ENCODE results near the gene BANK1. TPM values are rescaled to one million over a fixed set of nuclear protein-coding genes. Genes with fewer than 3 reads are reported as not detected.

BANK1 gene
- total RNA-seq, 4 donors from 2014 or later: 0.22 to 1.4 (median 0.96) TPM

GRCh38 chr4:101823864-101824263 lies 33.3 kb downstream of the BANK1 start:
- no peak overlapping the region for H3K4me3 ChIP-seq (ENCODE audit: low read depth, poor library complexity, severe bottlenecking)
- WGBS, 2 donors: 80 to 87% methylated on average over 2 of the region's 2 CpGs
- intact Hi-C loops (cut with DNase I; ENCODE audit: low total_unique reads): no loop called here
- TF ChIP-seq CTCF (IDR thresholded peaks at IDR 0.05) (no peak), POLR2A (IDR thresholded peaks at IDR 0.05) (no peak)
- no peak for DNase-seq (ENCODE audit: low spot score in 2 of 2)

- intact Hi-C loops (cut with DNase I; ENCODE audit: low total_unique reads): no loop called here
Observed at GRCh38 chr4:101824500-101824899, 34.0 kb downstream of the BANK1 start.

GRCh38 chr4:101825953-101826352 lies 35.4 kb downstream of the BANK1 start:
- no peak for TF ChIP-seq CTCF (IDR thresholded peaks at IDR 0.05)
- WGBS, 2 donors: 81 to 84% methylated on average over 2 of the region's 2 CpGs
- DNase-seq (ENCODE audit: low spot score in 2 of 2): no peak
- H3K4me3 ChIP-seq (ENCODE audit: low read depth, poor library complexity, severe bottlenecking): no peak overlapping the region
- intact Hi-C loops (cut with DNase I; ENCODE audit: low total_unique reads): no loop called here

More at GRCh38 chr4:101824500-101824899, 34.0 kb downstream of the BANK1 start:
- no peak overlapping the region for H3K4me3 ChIP-seq (ENCODE audit: low read depth, poor library complexity, severe bottlenecking)
- DNase-seq (ENCODE audit: low spot score in 2 of 2): no peak
- TF ChIP-seq CTCF (IDR thresholded peaks at IDR 0.05) (no peak), POLR2A (IDR thresholded peaks at IDR 0.05) (no peak)

GRCh38 chr4:101831816-101832215 lies 41.3 kb downstream of the BANK1 start:
- DNase-seq (ENCODE audit: low spot score in 2 of 2): no peak
- TF ChIP-seq CTCF (IDR thresholded peaks at IDR 0.05) (no peak), POLR2A (IDR thresholded peaks at IDR 0.05) (no peak)
- intact Hi-C loops (cut with DNase I; ENCODE audit: low total_unique reads): no loop called here
- H3K4me3 ChIP-seq (ENCODE audit: low read depth, poor library complexity, severe bottlenecking): no peak overlapping the region

GRCh38 chr4:101833480-101833879 lies 43.0 kb downstream of the BANK1 start:
- H3K4me3 ChIP-seq (ENCODE audit: low read depth, poor library complexity, severe bottlenecking): no peak overlapping the region
- intact Hi-C loops (cut with DNase I; ENCODE audit: low total_unique reads): no loop called here
- no peak for DNase-seq (ENCODE audit: low spot score in 2 of 2)
- TF ChIP-seq POLR2A (IDR thresholded peaks at IDR 0.05) (no peak), CTCF (IDR thresholded peaks at IDR 0.05) (no peak)
- 87 to 91% methylated on average over 1 of the region's 1 CpG for WGBS, 2 donors

- DNase-seq (ENCODE audit: low spot score in 2 of 2): no peak
- TF ChIP-seq POLR2A (IDR thresholded peaks at IDR 0.05): no peak
- TF ChIP-seq CTCF (IDR thresholded peaks at IDR 0.05): no peak
- intact Hi-C loops (cut with DNase I; ENCODE audit: low total_unique reads): no loop called here
- WGBS, 2 donors: 21 to 28% methylated on average over 2 of the region's 2 CpGs
- no peak overlapping the region for H3K4me3 ChIP-seq (ENCODE audit: low read depth, poor library complexity, severe bottlenecking)
Observed at GRCh38 chr4:101835121-101835904, 44.8 kb downstream of the BANK1 start.
